B cell (primary cell): Measurements from ENCODE around the gene STAMBPL1. TPM values are rescaled to one million over a fixed set of nuclear protein-coding genes. Genes with fewer than 3 reads are reported as not detected.

Source experiments
- ATAC-seq: fragments of 200-7000 bp; cut with Tn5 transposase; one replicate; pipeline ENCODE4 v1.10.0; 2021; ENCODE audit warnings: low read depth, mild to moderate bottlenecking, moderate number of reproducible peaks, moderate library complexity
- CTCF ChIA-PET: fragments of 350-600 bp; sonication (Branson Sonifier 250); formaldehyde crosslinking; loops from one replicate; lab custom pipeline; 2021; ENCODE audit warnings: antibody characterized with exemption, inconsistent platforms; lab: Charles Lee
- POLR2A ChIA-PET: fragments of 350-600 bp; sonication (Branson Sonifier 250); formaldehyde crosslinking; loops from one replicate; lab custom pipeline; 2021; ENCODE audit warnings: antibody characterized with exemption; lab: Charles Lee
- DNase-seq: peaks from one replicate; pipeline ENCODE4 v3.0.0; 2013
- H2AFZ ChIP-seq: 2 replicates; pipeline ENCODE4 v1.6.1; 2012; ENCODE audit warnings: mild to moderate bottlenecking, low read depth, low read length; ENCODE audit not compliant: insufficient read depth, poor library complexity, severe bottlenecking
- H3K27ac ChIP-seq, 2 donors: 1 replicate in 1 of 2; 2 replicates in 1 of 2; pipeline ENCODE4 v1.5.1; 2012 to 2013; ENCODE audit warnings: low read length in 2 of 2, mild to moderate bottlenecking in 2 of 2, moderate library complexity in 1 of 2
- H3K27me3 ChIP-seq, 4 experiments: fragments of 200-600 bp in 1 of 4; sonication (generic) in 1 of 4; replicated peaks in 1 of 4; 1 replicate in 2 of 4; 2 replicates in 2 of 4; pipeline versions ENCODE4 v1.6.1 to v1.7.0; 2013 to 2016; ENCODE audit warnings: low read length in 3 of 4, mild to moderate bottlenecking in 2 of 4, mixed read lengths in 1 of 4, moderate library complexity in 1 of 4; ENCODE audit not compliant: insufficient read depth in 4 of 4, control insufficient read depth in 3 of 4; ENCODE audit errors: control extremely low read depth in 1 of 4
- H3K36me3 ChIP-seq, 2 experiments: replicated peaks in 1 of 2; 1 replicate in 1 of 2; 2 replicates in 1 of 2; pipeline versions ENCODE4 v1.6.1 to v1.7.1; 2013; ENCODE audit warnings: low read length in 1 of 2; ENCODE audit not compliant: insufficient read depth in 2 of 2, control insufficient read depth in 1 of 2; ENCODE audit errors: control extremely low read depth in 1 of 2, extremely low read depth in 1 of 2
- H3K4me1 ChIP-seq, 2 donors: fragments of 200-600 bp in 1 of 2; sonication (generic) in 1 of 2; 1 replicate in 1 of 2; 2 replicates in 1 of 2; pipeline versions ENCODE4 v1.5.1 to v1.6.1; 2013 to 2017; ENCODE audit warnings: low read length in 2 of 2; ENCODE audit not compliant: control insufficient read depth in 2 of 2, insufficient read depth in 2 of 2
- H3K4me2 ChIP-seq: replicated peaks from 2 replicates; pipeline ENCODE3; 2012; ENCODE audit warnings: mild to moderate bottlenecking, low read depth, low read length; ENCODE audit not compliant: poor library complexity, severe bottlenecking
- H3K4me3 ChIP-seq, 5 experiments: fragments of 200-600 bp in 1 of 5; sonication (generic) in 1 of 5; 1 replicate in 3 of 5; 2 replicates in 2 of 5; pipeline versions ENCODE4 v1.5.1 to v1.7.0; 2011 to 2016; ENCODE audit warnings: low read length in 4 of 5, mild to moderate bottlenecking in 4 of 5, low read depth in 2 of 5, control low read depth in 1 of 5, moderate library complexity in 1 of 5; ENCODE audit not compliant: insufficient read depth in 1 of 5; ENCODE audit errors: control extremely low read depth in 1 of 5, extremely low read depth in 1 of 5
- H3K79me2 ChIP-seq: fragments of 200-600 bp; sonication (generic); one replicate; pipeline ENCODE4 v1.6.0; 2016; ENCODE audit warnings: low read length; ENCODE audit not compliant: control insufficient read depth, insufficient read depth
- H3K9ac ChIP-seq: fragments of 200-600 bp; sonication (generic); 2 replicates; pipeline ENCODE4 v1.6.1; 2017; ENCODE audit warnings: mild to moderate bottlenecking, low read length, moderate library complexity
- H3K9me3 ChIP-seq, 3 donors: one replicate each; pipeline versions ENCODE4 v1.6.1 to v1.7.1; 2013; ENCODE audit warnings: low read length in 2 of 3; ENCODE audit not compliant: control insufficient read depth in 2 of 3, insufficient read depth in 1 of 3; ENCODE audit errors: control extremely low read depth in 1 of 3
- H4K20me1 ChIP-seq: 2 replicates; pipeline ENCODE4 v1.6.0; 2012; ENCODE audit warnings: mild to moderate bottlenecking, low read length; ENCODE audit not compliant: insufficient read depth, control insufficient read depth, poor library complexity, severe bottlenecking
- H3K27ac Mint-ChIP-seq: one replicate; pipeline ENCODE4 v1.8.0; 2021; ENCODE audit warnings: mixed read lengths
- H3K27me3 Mint-ChIP-seq: one replicate; pipeline ENCODE4 v1.8.0; 2021; ENCODE audit warnings: mixed read lengths
- H3K4me1 Mint-ChIP-seq: one replicate; pipeline ENCODE4 v1.8.0; 2021; ENCODE audit warnings: mixed read lengths
- H3K4me3 Mint-ChIP-seq: one replicate; pipeline ENCODE4 v1.8.0; 2021; ENCODE audit warnings: mixed read lengths
- H3K9me3 Mint-ChIP-seq: one replicate; pipeline ENCODE4 v1.8.0; 2022; ENCODE audit warnings: mixed read lengths; ENCODE audit not compliant: insufficient read depth
- EZH2 ChIP-seq: IDR thresholded peaks from 2 replicates; pipeline ENCODE4 v1.6.1; 2012; ENCODE audit warnings: borderline replicate concordance, low read depth, mild to moderate bottlenecking, moderate library complexity, low read length; ENCODE audit not compliant: insufficient read depth, poor library complexity, severe bottlenecking
- WGBS: methylation state at CpG from one replicate; pipeline ENCODE4 v1.1.5; 2013; ENCODE audit warnings: missing lambda C conversion rate; ENCODE audit not compliant: insufficient coverage; 5-methylcytosine and 5-hydroxymethylcytosine counted together
- intact Hi-C: fragments of 100-400 bp; cut with micrococcal nuclease; formaldehyde crosslinking; loops from one replicate; pipeline ENCODE4 v1.10.0; 2022
- polyA plus RNA-seq: library from polyadenylated mRNA; depleted of rRNA; stranded (reverse); fragments of >200 nt; gene quantifications from 2 replicates; pipeline ENCODE4 v1.2.3, GENCODE V29; 2012
- total RNA-seq, 2 donors: library from RNA; stranded (reverse); fragments of 120-200 nt in 1 of 2; gene quantifications; 1 replicate in 1 of 2; 2 replicates in 1 of 2; pipeline versions ENCODE4 v1.2.3 to v1.2.4, GENCODE V29; 2013 to 2022
- TF ChIP-seq, protein P1 (sequence below): fragments of 200-600 bp; IDR thresholded peaks from one replicate; pipeline ENCODE4 v1.8.0; 2022; ENCODE audit warnings: antibody characterized with exemption, mild to moderate bottlenecking

STAMBPL1 gene
- total and polyA plus RNA-seq, 2 donors (not counting 1 experiment from before 2014, with no cell fraction given): 50.3 to 64.2 TPM

DNA sequence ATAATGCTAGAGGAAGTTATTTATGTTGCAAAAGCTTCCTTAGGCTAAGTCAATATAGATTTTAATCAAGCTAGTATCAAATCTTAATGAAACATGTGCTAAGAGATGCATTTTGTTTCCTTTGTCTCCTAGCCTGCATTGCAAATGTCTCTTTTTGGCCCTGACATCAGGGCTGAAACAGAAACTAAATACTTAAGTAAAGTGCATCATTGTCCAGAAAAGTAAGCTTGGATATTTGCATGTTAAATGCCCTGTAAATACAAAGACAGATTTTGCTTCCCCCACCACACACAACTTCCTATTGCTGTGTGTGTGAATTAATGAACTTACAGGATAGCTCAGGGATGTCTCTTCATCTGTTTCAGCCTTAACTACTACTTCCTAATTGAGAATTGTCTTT is 10.0 kb upstream of the STAMBPL1 start:
- Histone ChIP-seq H3K27ac (no peak overlapping the region), H3K9ac (no peak overlapping the region), H3K79me2 (no peaks in the 10 kb centered on the region), H3K27me3 (no peaks in the 10 kb centered on the region), H3K4me2 (no peak overlapping the region), H3K4me3 (no peak overlapping the region), H2AFZ (no peak overlapping the region), H3K36me3 (no peaks in the 10 kb centered on the region), H3K4me1 (no peaks in the 10 kb centered on the region), H3K9me3 (no peaks in the 10 kb centered on the region), H4K20me1 (no peaks in the 10 kb centered on the region)
- Mint-ChIP-seq H3K9me3 (no peaks in the 10 kb centered on the region), H3K4me3 (no peak overlapping the region), H3K27me3 (no peaks in the 10 kb centered on the region), H3K27ac (no peak overlapping the region), H3K4me1 (peaks cover 3% of the 10 kb centered on the region)
- ATAC-seq: no peak
- intact Hi-C loops: no loop called here
- no peak for TF ChIP-seq EZH2
- TF ChIP-seq, protein P1, sequence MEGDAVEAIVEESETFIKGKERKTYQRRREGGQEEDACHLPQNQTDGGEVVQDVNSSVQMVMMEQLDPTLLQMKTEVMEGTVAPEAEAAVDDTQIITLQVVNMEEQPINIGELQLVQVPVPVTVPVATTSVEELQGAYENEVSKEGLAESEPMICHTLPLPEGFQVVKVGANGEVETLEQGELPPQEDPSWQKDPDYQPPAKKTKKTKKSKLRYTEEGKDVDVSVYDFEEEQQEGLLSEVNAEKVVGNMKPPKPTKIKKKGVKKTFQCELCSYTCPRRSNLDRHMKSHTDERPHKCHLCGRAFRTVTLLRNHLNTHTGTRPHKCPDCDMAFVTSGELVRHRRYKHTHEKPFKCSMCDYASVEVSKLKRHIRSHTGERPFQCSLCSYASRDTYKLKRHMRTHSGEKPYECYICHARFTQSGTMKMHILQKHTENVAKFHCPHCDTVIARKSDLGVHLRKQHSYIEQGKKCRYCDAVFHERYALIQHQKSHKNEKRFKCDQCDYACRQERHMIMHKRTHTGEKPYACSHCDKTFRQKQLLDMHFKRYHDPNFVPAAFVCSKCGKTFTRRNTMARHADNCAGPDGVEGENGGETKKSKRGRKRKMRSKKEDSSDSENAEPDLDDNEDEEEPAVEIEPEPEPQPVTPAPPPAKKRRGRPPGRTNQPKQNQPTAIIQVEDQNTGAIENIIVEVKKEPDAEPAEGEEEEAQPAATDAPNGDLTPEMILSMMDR: no peak
- CTCF ChIA-PET: interaction anchor here (1.0 to 1.5 kb wide), 4 partner anchors 10 to 64 kb away, joined by 3 to 7 read pairs (median 4); partner anchors contain the start of gene STAMBPL1
- POLR2A ChIA-PET: no interaction called here
- DNase-seq: no peak

DNA sequence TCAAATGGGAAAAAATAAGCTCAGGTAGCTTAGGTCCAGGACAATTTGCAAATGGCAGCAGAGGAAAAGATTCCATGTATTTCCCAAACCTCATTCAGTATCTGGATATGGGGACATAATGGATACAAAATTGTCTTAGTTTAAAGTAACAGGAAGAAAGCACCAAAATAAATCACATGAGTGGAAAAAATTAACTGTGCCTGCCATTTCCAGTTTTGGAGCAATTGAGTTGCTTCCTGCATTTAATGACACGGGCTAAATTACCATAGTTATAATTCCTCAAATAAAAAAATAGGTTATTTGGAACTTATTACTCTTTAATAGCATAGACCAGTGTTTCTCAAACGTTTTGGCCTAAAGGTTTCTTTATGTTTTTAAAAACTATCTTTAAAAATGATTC is 6.3 kb upstream of the STAMBPL1 start:
- H3K4me3 Mint-ChIP-seq: no peak overlapping the region
- TF ChIP-seq EZH2: no peak
- TF ChIP-seq, protein P1: no peak
- CTCF ChIA-PET: interaction anchor here (1.6 kb wide), 1 partner anchor 60 kb away, joined by 4 read pairs; no protein-coding TSS in a partner anchor
- Histone ChIP-seq H3K9me3 (no peaks in the 10 kb centered on the region), H3K9ac (no peak overlapping the region), H3K27ac (no peak overlapping the region), H3K36me3 (no peaks in the 10 kb centered on the region), H4K20me1 (no peaks in the 10 kb centered on the region), H3K4me2 (no peak overlapping the region), H3K79me2 (no peaks in the 10 kb centered on the region), H3K4me3 (no peak overlapping the region), H2AFZ (no peak overlapping the region), H3K4me1 (no peaks in the 10 kb centered on the region), H3K27me3 (no peaks in the 10 kb centered on the region)
- no CpG with 5 or more reads among the region's 2 CpGs for WGBS
- H3K27me3 Mint-ChIP-seq: no peaks in the 10 kb centered on the region
- peaks cover 5% of the 10 kb centered on the region for H3K4me1 Mint-ChIP-seq
- DNase-seq: no peak
- intact Hi-C loops: no loop called here
- H3K27ac Mint-ChIP-seq: no peak overlapping the region
- H3K9me3 Mint-ChIP-seq: no peaks in the 10 kb centered on the region
- POLR2A ChIA-PET: no interaction called here
- no peak for ATAC-seq
